Sigmoid colon (tissue), 7 donors: ENCODE results near the gene PTCD2. TPM values are rescaled to one million over a fixed set of nuclear protein-coding genes. Genes with fewer than 3 reads are reported as not detected.
A peak's percentile ranks its signal among the peaks of the same experiment; 100 is the strongest.

Experiments
- DNase-seq: peaks from one replicate; pipeline ENCODE4 v3.0.0-alpha.2; 2019
- H3K27ac ChIP-seq, 4 donors: fragments of 200-600 bp; sonication (generic); one replicate each; pipeline ENCODE4 v1.5.1; 2016 to 2019; ENCODE audit warnings: mild to moderate bottlenecking in 1 of 4
- H3K27me3 ChIP-seq, 3 donors: fragments of 200-600 bp; sonication (generic); one replicate each; pipeline ENCODE4 v1.5.1; 2019; ENCODE audit warnings: mild to moderate bottlenecking in 1 of 3
- H3K36me3 ChIP-seq, 4 donors: fragments of 200-600 bp; sonication (generic); one replicate each; pipeline ENCODE4 v1.5.1; 2016 to 2019
- H3K4me1 ChIP-seq, 4 donors: fragments of 200-600 bp; sonication (generic); one replicate each; pipeline ENCODE4 v1.5.1; 2017 to 2019
- H3K4me3 ChIP-seq, 4 donors: fragments of 200-600 bp; sonication (generic); one replicate each; pipeline ENCODE4 v1.5.1; 2017 to 2019; ENCODE audit warnings: mild to moderate bottlenecking in 2 of 4, moderate library complexity in 1 of 4
- H3K9me3 ChIP-seq, 4 donors: fragments of 200-600 bp in 3 of 4; sonication (generic) in 3 of 4; one replicate each; pipeline versions ENCODE4 v1.5.1 to v1.6.1; 2013 to 2019
- CTCF ChIP-seq, 4 experiments: fragments of 450-650 bp in 3 of 4; fragments of 200-600 bp in 1 of 4; IDR thresholded peaks; one replicate each; pipeline ENCODE4 v1.5.1; 2016 to 2019; ENCODE audit warnings: antibody characterized with exemption in 4 of 4, mild to moderate bottlenecking in 3 of 4, moderate library complexity in 2 of 4
- EP300 ChIP-seq, 4 donors: sonication (generic); formaldehyde crosslinking; IDR thresholded peaks; one replicate each; pipeline ENCODE4 v1.6.1; 2017; ENCODE audit warnings: antibody characterized with exemption in 4 of 4
- POLR2A ChIP-seq, 2 donors: fragments of 450-650 bp; IDR thresholded peaks; one replicate each; pipeline ENCODE4 v1.6.1; 2016; ENCODE audit warnings: antibody characterized with exemption in 2 of 2, mild to moderate bottlenecking in 2 of 2, moderate library complexity in 2 of 2
- POLR2AphosphoS5 ChIP-seq, 4 donors: sonication (generic); formaldehyde crosslinking; IDR thresholded peaks; one replicate each; pipeline ENCODE4 v1.6.1; 2017; ENCODE audit warnings: antibody characterized with exemption in 4 of 4
- WGBS, 2 donors: extraction: QIAGEN DNeasy Blood & Tissue Kit; methylation state at CpG; one replicate each; pipeline ENCODE4 v1.1.7; 2013; 5-methylcytosine and 5-hydroxymethylcytosine counted together
- intact Hi-C: fragments of 100-400 bp; cut with DNase I; formaldehyde crosslinking; loops from one replicate; pipeline ENCODE4 v1.15.1; 2023
- polyA plus RNA-seq, 3 donors: library from polyadenylated mRNA; stranded (reverse); fragments of 200-250 nt; gene quantifications; one replicate each; pipeline ENCODE4 v1.2.3, GENCODE V29; 2013
- total RNA-seq, 4 donors: library from RNA; depleted of rRNA; stranded (reverse); fragments of >200 nt; gene quantifications; one replicate each; pipeline ENCODE4 v1.1.0, GENCODE V29; 2016
- donor health status: healthy with polysubstance abuse.
- donor health status: Bipolar disorder and iron deficiency.
- donor health status: healthy.

The PTCD2 gene
- total and polyA plus RNA-seq, 7 donors: 0.60 to 12.7 (median 5.4) TPM

GRCh38 chr5:72283358-72283757 is 36.8 kb upstream of the PTCD2 start:
- peaks cover 0 to 45% (median 40%) of the 10 kb centered on the region in 4 donors for H3K4me1 ChIP-seq
- H3K4me3 ChIP-seq: no peak overlapping the region
- DNase-seq: no peak
- no peaks in the 10 kb centered on the region for H3K9me3 ChIP-seq
- H3K36me3 ChIP-seq: peaks cover 0 to 6% (median 0%) of the 10 kb centered on the region in 4 donors
- intact Hi-C loops: loop anchor here (5.0 kb wide), 1 partner anchor 36 kb away; no protein-coding TSS in a partner anchor
- no peaks in the 10 kb centered on the region for H3K27me3 ChIP-seq
- TF ChIP-seq CTCF (IDR thresholded peaks at IDR 0.05) (no peak), EP300 (IDR thresholded peaks at IDR 0.05) (no peak), POLR2A (IDR thresholded peaks at IDR 0.05) (no peak), POLR2AphosphoS5 (IDR thresholded peaks at IDR 0.05) (no peak)
- 81 to 92% methylated on average over 2 of the region's 2 CpGs for WGBS, 2 donors
- H3K27ac ChIP-seq: peak overlapping the region; percentile 58 to 81 (median 66)

- 81 to 91% methylated on average over 3 of the region's 3 CpGs for WGBS, 2 donors
Observed at GRCh38 chr5:72284559-72285423, 35.4 kb upstream of the PTCD2 start.

GRCh38 chr5:72285424-72285821 is 34.8 kb upstream of the PTCD2 start:
- H3K4me3 ChIP-seq: no peak overlapping the region
- peaks cover 0 to 6% (median 0%) of the 10 kb centered on the region in 4 donors for H3K36me3 ChIP-seq
- intact Hi-C loops: no loop called here
- no peak overlapping the region for H3K27ac ChIP-seq
- no peaks in the 10 kb centered on the region for H3K27me3 ChIP-seq
- peaks cover 0 to 41% (median 34%) of the 10 kb centered on the region in 4 donors for H3K4me1 ChIP-seq
- no peaks in the 10 kb centered on the region for H3K9me3 ChIP-seq
- WGBS, 2 donors: 95 to 97% methylated on average over 3 of the region's 3 CpGs
- no peak for DNase-seq
- TF ChIP-seq POLR2AphosphoS5 (IDR thresholded peaks at IDR 0.05): no peak
- no peak for TF ChIP-seq EP300 (IDR thresholded peaks at IDR 0.05)
- TF ChIP-seq POLR2A (IDR thresholded peaks at IDR 0.05): no peak
- TF ChIP-seq CTCF (IDR thresholded peaks at IDR 0.05): no peak

More at GRCh38 chr5:72284559-72285423, 35.4 kb upstream of the PTCD2 start:
- DNase-seq: no peak
- intact Hi-C loops: loop anchor here (5.0 kb wide), 1 partner anchor 37 kb away; no protein-coding TSS in a partner anchor
- H3K27me3 ChIP-seq: no peaks in the 10 kb centered on the region
- H3K36me3 ChIP-seq: peaks cover 0 to 6% (median 0%) of the 10 kb centered on the region in 4 donors
- no peak overlapping the region for H3K4me3 ChIP-seq
- H3K4me1 ChIP-seq: peaks cover 0 to 48% (median 40%) of the 10 kb centered on the region in 4 donors
- no peaks in the 10 kb centered on the region for H3K9me3 ChIP-seq
- TF ChIP-seq POLR2A (IDR thresholded peaks at IDR 0.05) (no peak), EP300 (IDR thresholded peaks at IDR 0.05) (no peak), CTCF (IDR thresholded peaks at IDR 0.05) (no peak), POLR2AphosphoS5 (IDR thresholded peaks at IDR 0.05) (no peak)
- H3K27ac ChIP-seq: no peak overlapping the region

GRCh38 chr5:72286798-72287197 is 33.4 kb upstream of the PTCD2 start:
- Histone ChIP-seq H3K36me3 (peaks cover 0 to 6% (median 0%) of the 10 kb centered on the region in 4 donors), H3K9me3 (no peaks in the 10 kb centered on the region), H3K4me3 (no peak overlapping the region), H3K27ac (no peak overlapping the region), H3K27me3 (no peaks in the 10 kb centered on the region), H3K4me1 (peaks cover 0 to 28% (median 20%) of the 10 kb centered on the region in 4 donors)
- intact Hi-C loops: no loop called here
- TF ChIP-seq POLR2AphosphoS5 (IDR thresholded peaks at IDR 0.05) (no peak), EP300 (IDR thresholded peaks at IDR 0.05) (no peak)
- DNase-seq: no peak
- WGBS, 2 donors: 98 to 99% methylated on average over 5 of the region's 5 CpGs

- no peak overlapping the region for H3K27ac ChIP-seq
- no peak overlapping the region for H3K4me3 ChIP-seq
- peaks cover 0 to 6% (median 0%) of the 10 kb centered on the region in 4 donors for H3K36me3 ChIP-seq
- no peak for DNase-seq
- intact Hi-C loops: no loop called here
- WGBS, 2 donors: 84 to 88% methylated on average over 2 of the region's 2 CpGs
- H3K4me1 ChIP-seq: peaks cover 0 to 17% (median 6%) of the 10 kb centered on the region in 4 donors
- TF ChIP-seq EP300 (IDR thresholded peaks at IDR 0.05) (no peak), POLR2A (IDR thresholded peaks at IDR 0.05) (no peak), POLR2AphosphoS5 (IDR thresholded peaks at IDR 0.05) (no peak), CTCF (IDR thresholded peaks at IDR 0.05) (no peak)
- H3K9me3 ChIP-seq: no peaks in the 10 kb centered on the region
- no peaks in the 10 kb centered on the region for H3K27me3 ChIP-seq
Observed at GRCh38 chr5:72288924-72289323, 31.2 kb upstream of the PTCD2 start.
